GM18505 (cell line): Measurements from ENCODE around the gene DMD.

ENCODE experiments used
- ATAC-seq: cut with Tn5 transposase; IDR thresholded peaks from one replicate; pipeline ENCODE4 v1.9.1; 2021; ENCODE audit not compliant: unreplicated experiment
- POLR2A ChIP-seq: IDR thresholded peaks from 4 replicates; pipeline ENCODE4 v1.6.1; 2011; ENCODE audit warnings: borderline replicate concordance; ENCODE audit not compliant: insufficient read depth, insufficient read length; ENCODE audit errors: extremely low read depth

DMD gene

DNA sequence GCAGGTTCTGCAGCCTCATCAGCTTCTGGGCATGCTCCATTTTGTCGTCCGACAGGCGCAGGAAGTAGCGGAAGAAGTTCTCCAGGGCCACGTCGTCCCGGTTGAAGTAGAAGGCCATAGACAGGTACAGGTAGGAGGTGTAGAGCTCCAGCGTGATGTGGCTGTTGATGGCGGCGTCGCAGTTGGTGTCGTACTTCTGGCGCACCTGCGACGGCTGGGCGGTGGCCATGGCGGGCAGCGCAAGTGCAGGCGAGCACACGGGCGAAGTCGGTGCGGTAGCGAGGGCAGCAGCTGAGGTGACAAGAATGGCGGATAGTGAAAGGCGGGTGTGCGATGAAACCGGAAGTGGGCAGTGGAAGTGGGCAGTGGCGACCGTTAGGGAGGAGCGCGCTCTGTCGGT is 2139.6 kb downstream of the DMD start, which contains the start of gene FTHL17:
FTHL17 (minus strand) TSS at position 317 of the 400 bp plus-strand sequence; CDS start at position 229, 88 bp downstream.
- no peak for ATAC-seq
- TF ChIP-seq POLR2A = no peak

DNA sequence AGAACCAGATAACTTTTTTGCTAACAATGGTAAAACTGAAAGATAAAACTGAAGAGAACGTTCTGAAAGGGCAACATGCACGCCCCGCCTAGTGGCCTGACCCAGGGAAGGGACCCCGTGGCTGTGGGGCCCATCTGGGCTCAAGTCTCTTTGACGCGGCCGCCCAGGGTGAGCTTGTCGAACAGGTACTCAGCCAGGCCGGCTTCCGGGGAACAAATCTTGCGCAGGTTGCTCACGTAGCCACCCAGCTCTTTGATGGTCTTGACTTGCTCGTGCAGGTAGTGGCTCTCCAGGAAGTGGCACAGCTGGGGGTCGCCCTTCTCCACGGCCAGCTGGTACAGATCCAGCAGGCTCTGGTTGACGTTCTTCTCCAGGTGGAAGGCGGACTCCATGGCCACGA is 2140.1 kb downstream of the DMD start:
- ATAC-seq = no peak
- no peak for TF ChIP-seq POLR2A

- TF ChIP-seq POLR2A = no peak
- peak; percentile 73 for ATAC-seq
Observed at GRCh38 chrX:31070057-31070468, 2141.3 kb downstream of the DMD start.
